ENCODE data around the gene CCDC88C.
"Not testable (repeated sequence)": the region's sequence is repeated elsewhere in the genome, so short reads cannot be mapped to it uniquely, and the experiment has no call there.

The CCDC88C gene

GRCh38 chr14:91284791-91285548 lies 132.7 kb downstream of the CCDC88C start:
- peak; percentile 12 to 57 for DNase-seq

- DNase-seq, result no peak
Observed at GRCh38 chr14:91284146-91284790, 133.4 kb downstream of the CCDC88C start.

- no peak for DNase-seq
Observed at GRCh38 chr14:91283666-91284065, 134.0 kb downstream of the CCDC88C start.

GRCh38 chr14:91282954-91283645 lies 134.5 kb downstream of the CCDC88C start:
- no peak for DNase-seq

GRCh38 chr14:91281346-91281745 lies 136.3 kb downstream of the CCDC88C start:
- no peak for DNase-seq

- DNase-seq, result peak; percentile 56 to 86
Observed at GRCh38 chr14:91280129-91280528, 137.5 kb downstream of the CCDC88C start.

GRCh38 chr14:91279354-91279753 lies 138.3 kb downstream of the CCDC88C start:
- no peak for DNase-seq

GRCh38 chr14:91278383-91278715 lies 139.3 kb downstream of the CCDC88C start:
- DNase-seq, result no peak

- peak in 1 of 2 experiments; percentile 28 for DNase-seq
Observed at GRCh38 chr14:91277546-91278382, 139.9 kb downstream of the CCDC88C start.

- no peak for DNase-seq
Observed at GRCh38 chr14:91274796-91275195, 142.8 kb downstream of the CCDC88C start.

GRCh38 chr14:91273885-91274273 lies 143.7 kb downstream of the CCDC88C start:
- no peak for DNase-seq

GRCh38 chr14:91273273-91273884 lies 144.2 kb downstream of the CCDC88C start:
- DNase-seq, result no peak

- no peak for DNase-seq
Observed at GRCh38 chr14:91272341-91273272, 145.0 kb downstream of the CCDC88C start.

GRCh38 chr14:91271639-91272038 lies 146.0 kb downstream of the CCDC88C start:
- no peak for DNase-seq

GRCh38 chr14:91270619-91271018 lies 147.0 kb downstream of the CCDC88C start:
- peak in 1 of 2 experiments; percentile 15 for DNase-seq

GRCh38 chr14:91270188-91270587 lies 147.4 kb downstream of the CCDC88C start:
- DNase-seq, result no peak

- no peak for DNase-seq
Observed at GRCh38 chr14:91269076-91269991, 148.3 kb downstream of the CCDC88C start.

GRCh38 chr14:91267965-91268437 lies 149.6 kb downstream of the CCDC88C start:
- no peak for DNase-seq

GRCh38 chr14:91266276-91266675 lies 151.3 kb downstream of the CCDC88C start:
- not testable (repeated sequence) for DNase-seq

GRCh38 chr14:91265404-91265803 lies 152.2 kb downstream of the CCDC88C start:
- no peak for DNase-seq

Data from NCI-H2081 (cell line).